ENCODE measurements around the gene ISM2. TPM values are rescaled to one million over a fixed set of nuclear protein-coding genes. Genes with fewer than 3 reads are reported as not detected.

Gene ISM2
- total RNA-seq, 1 experiment from 2014 or later: 13.3 TPM

GRCh38 chr14:77502109-77502782, 3.6 kb upstream of the ISM2 start:
- peaks cover 22% of the 10 kb centered on the region for H3K36me3 Mint-ChIP-seq (ENCODE audit: insufficient read depth, unreplicated experiment)
- H3K4me1 Mint-ChIP-seq (ENCODE audit: low read depth, unreplicated experiment): peaks cover 17% of the 10 kb centered on the region
- BruUV-seq (replicated peaks): no TSS peak

GRCh38 chr14:77498984-77499527, 440 bp upstream of the ISM2 start:
- ChIA-PET POLR2A (interaction anchor here (0.6 kb wide), 1 partner anchor 133 kb away, joined by 7 read pairs; no protein-coding TSS in a partner anchor), CTCF (interaction anchor here (1.0 kb wide), 1 partner anchor 40 kb away, joined by 3 read pairs; no protein-coding TSS in a partner anchor)
- no peak overlapping the region for H3K27ac Mint-ChIP-seq (ENCODE audit: unreplicated experiment)
- peaks cover 4% of the 10 kb centered on the region; the same call in 1 of the 2 replicates for H3K4me1 ChIP-seq
- peak overlapping the region; percentile 77 for H3K4me3 ChIP-seq (ENCODE audit: low read depth, low read length)
- no TSS peak for BruUV-seq (replicated peaks)
- H3K36me3 ChIP-seq (ENCODE audit: control insufficient read depth, insufficient read depth, low read length): no peaks in the 10 kb centered on the region
- H3K9me3 Mint-ChIP-seq (ENCODE audit: unreplicated experiment): no peaks in the 10 kb centered on the region
- TF ChIP-seq CTCF (IDR thresholded peaks at IDR 0.05; ENCODE audit: insufficient read depth in 1 of 2, low read depth in 1 of 2, low read length in 1 of 2, severe bottlenecking in 1 of 2, unreplicated experiment in 1 of 2): no peak
- no peaks in the 10 kb centered on the region for H3K27me3 ChIP-seq (replicated peaks; ENCODE audit: control insufficient read depth, insufficient read depth, low read length)
- peak; percentile 56 to 63 for DNase-seq
- H3K4me3 Mint-ChIP-seq (ENCODE audit: unreplicated experiment): peak overlapping the region; percentile 89
- H3K36me3 Mint-ChIP-seq (ENCODE audit: insufficient read depth, unreplicated experiment): peaks cover 16% of the 10 kb centered on the region
- H3K9me3 ChIP-seq: no peaks in the 10 kb centered on the region
- H3K4me1 Mint-ChIP-seq (ENCODE audit: low read depth, unreplicated experiment): peaks cover 17% of the 10 kb centered on the region
- no peaks in the 10 kb centered on the region for H3K27me3 Mint-ChIP-seq (ENCODE audit: insufficient read depth, unreplicated experiment)
- intact Hi-C loops (cut with micrococcal nuclease; ENCODE audit: unreplicated experiment): loop anchor here (1.0 kb wide), 1 partner anchor 42 kb away; the partner anchor contains the start of gene VIPAS39

More at GRCh38 chr14:77502109-77502782, 3.6 kb upstream of the ISM2 start:
- ChIA-PET POLR2A (no interaction called here), CTCF (no interaction called here)
- no peak for DNase-seq
- Histone ChIP-seq H3K4me3 (ENCODE audit: low read depth, low read length) (no peak overlapping the region), H3K4me1 (peaks cover 4% of the 10 kb centered on the region; the same call in 1 of the 2 replicates), H3K9me3 (no peaks in the 10 kb centered on the region), H3K27me3 (replicated peaks; ENCODE audit: control insufficient read depth, insufficient read depth, low read length) (no peaks in the 10 kb centered on the region), H3K36me3 (ENCODE audit: control insufficient read depth, insufficient read depth, low read length) (no peaks in the 10 kb centered on the region)
- Mint-ChIP-seq H3K27me3 (ENCODE audit: insufficient read depth, unreplicated experiment) (no peaks in the 10 kb centered on the region), H3K27ac (ENCODE audit: unreplicated experiment) (no peak overlapping the region), H3K9me3 (ENCODE audit: unreplicated experiment) (no peaks in the 10 kb centered on the region), H3K4me3 (ENCODE audit: unreplicated experiment) (no peak overlapping the region)
- TF ChIP-seq CTCF (IDR thresholded peaks at IDR 0.05; ENCODE audit: insufficient read depth in 1 of 2, low read depth in 1 of 2, low read length in 1 of 2, severe bottlenecking in 1 of 2, unreplicated experiment in 1 of 2): no peak
- intact Hi-C loops (cut with micrococcal nuclease; ENCODE audit: unreplicated experiment): no loop called here

GRCh38 chr14:77495334-77495733, 3.3 kb downstream of the ISM2 start:
- Mint-ChIP-seq H3K27ac (ENCODE audit: unreplicated experiment) (no peak overlapping the region), H3K9me3 (ENCODE audit: unreplicated experiment) (no peaks in the 10 kb centered on the region), H3K4me1 (ENCODE audit: low read depth, unreplicated experiment) (peaks cover 14% of the 10 kb centered on the region), H3K36me3 (ENCODE audit: insufficient read depth, unreplicated experiment) (peaks cover 11% of the 10 kb centered on the region), H3K4me3 (ENCODE audit: unreplicated experiment) (no peak overlapping the region), H3K27me3 (ENCODE audit: insufficient read depth, unreplicated experiment) (no peaks in the 10 kb centered on the region)
- CTCF ChIA-PET: no interaction called here
- POLR2A ChIA-PET: no interaction called here
- no peak for TF ChIP-seq CTCF (IDR thresholded peaks at IDR 0.05; ENCODE audit: insufficient read depth in 1 of 2, low read depth in 1 of 2, low read length in 1 of 2, severe bottlenecking in 1 of 2, unreplicated experiment in 1 of 2)
- Histone ChIP-seq H3K36me3 (ENCODE audit: control insufficient read depth, insufficient read depth, low read length) (no peaks in the 10 kb centered on the region), H3K9me3 (no peaks in the 10 kb centered on the region), H3K27me3 (replicated peaks; ENCODE audit: control insufficient read depth, insufficient read depth, low read length) (no peaks in the 10 kb centered on the region), H3K4me3 (ENCODE audit: low read depth, low read length) (no peak overlapping the region), H3K4me1 (peaks cover 4% of the 10 kb centered on the region; the same call in 1 of the 2 replicates)
- no TSS peak for BruUV-seq (replicated peaks)
- intact Hi-C loops (cut with micrococcal nuclease; ENCODE audit: unreplicated experiment): no loop called here
- DNase-seq: peak in 1 of 2 experiments; percentile 4

All from Caco-2 (cell line).